ENCODE results near the gene CARD14. TPM values are rescaled to one million over a fixed set of nuclear protein-coding genes. Genes with fewer than 3 reads are reported as not detected.

CARD14 gene
- polyA plus RNA-seq, 3 donors = 0.11 to 0.27 (median 0.16) TPM

DNA sequence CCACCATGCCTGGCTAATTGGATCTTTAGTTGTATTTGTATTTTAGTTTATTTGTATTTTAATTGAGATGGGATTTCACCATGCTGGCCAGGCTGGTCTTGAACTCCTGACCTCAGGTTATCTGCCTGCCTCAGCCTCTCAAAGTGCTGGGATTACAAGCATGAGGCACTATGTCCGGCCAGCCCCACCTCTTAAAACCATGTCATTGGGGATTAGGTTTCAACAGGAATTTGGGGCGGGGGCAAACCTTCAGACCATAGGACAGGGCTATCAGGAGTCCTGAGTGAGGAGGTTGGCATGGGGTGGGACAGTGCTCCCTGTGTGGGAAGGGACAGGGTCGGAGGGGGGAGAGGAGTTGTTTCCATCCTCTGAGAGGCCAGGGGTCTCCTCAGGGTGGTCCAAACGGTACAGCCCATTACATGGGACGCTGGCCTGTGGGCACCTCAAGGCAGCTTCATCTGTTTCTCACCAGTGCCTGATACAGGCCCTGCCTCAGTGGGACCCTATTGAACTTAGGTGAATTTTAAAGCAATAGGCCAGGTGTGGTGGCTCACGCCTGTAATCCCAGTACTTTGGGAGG lies 46.8 kb upstream of the CARD14 start:
- intact Hi-C loops (cut with micrococcal nuclease) = no loop called here
- H3K9ac ChIP-seq (ENCODE audit: insufficient read depth, low read length, poor library complexity, severe bottlenecking) = no peak overlapping the region
- peaks cover 15% of the 10 kb centered on the region in 2 donors for H3K36me3 ChIP-seq (replicated peaks in 1 of 2; ENCODE audit: control insufficient read depth in 1 of 2, insufficient read depth in 2 of 2, low read length in 2 of 2)
- Mint-ChIP-seq H3K4me1 (no peaks in the 10 kb centered on the region), H3K9me3 (no peaks in the 10 kb centered on the region), H3K27ac (no peak overlapping the region), H3K27me3 (ENCODE audit: low read depth in 3 of 3) (peaks cover 5 to 8% (median 5%) of the 10 kb centered on the region in 3 donors), H3K4me3 (no peak overlapping the region), H3K36me3 (peaks cover 10 to 19% of the 10 kb centered on the region in 2 donors)
- H3K27ac ChIP-seq (ENCODE audit: low read depth in 1 of 2, low read length in 2 of 2) = no peak overlapping the region
- 100% methylated on average over 3 of the region's 6 CpGs for WGBS (ENCODE audit: insufficient coverage)
- no peaks in the 10 kb centered on the region for H3K79me2 ChIP-seq (ENCODE audit: insufficient read depth, low read length)
- H3K27me3 ChIP-seq (ENCODE audit: control insufficient read depth in 2 of 2, insufficient read depth in 2 of 2, low read length in 2 of 2) = peaks cover 0 to 2% of the 10 kb centered on the region in 2 donors
- no peak for DNase-seq
- H3K9me3 ChIP-seq (replicated peaks in 1 of 2; ENCODE audit: control insufficient read depth in 1 of 2, insufficient read depth in 1 of 2, low read length in 2 of 2) = no peaks in the 10 kb centered on the region
- no peaks in the 10 kb centered on the region for H4K20me1 ChIP-seq (ENCODE audit: insufficient read depth, low read length)
- H2AFZ ChIP-seq (ENCODE audit: insufficient read depth, low read depth, low read length, poor library complexity, severe bottlenecking) = no peak overlapping the region
- H3K4me1 ChIP-seq (ENCODE audit: control insufficient read depth in 1 of 2, insufficient read depth in 2 of 2, low read length in 2 of 2) = no peaks in the 10 kb centered on the region
- TF ChIP-seq, protein P1, sequence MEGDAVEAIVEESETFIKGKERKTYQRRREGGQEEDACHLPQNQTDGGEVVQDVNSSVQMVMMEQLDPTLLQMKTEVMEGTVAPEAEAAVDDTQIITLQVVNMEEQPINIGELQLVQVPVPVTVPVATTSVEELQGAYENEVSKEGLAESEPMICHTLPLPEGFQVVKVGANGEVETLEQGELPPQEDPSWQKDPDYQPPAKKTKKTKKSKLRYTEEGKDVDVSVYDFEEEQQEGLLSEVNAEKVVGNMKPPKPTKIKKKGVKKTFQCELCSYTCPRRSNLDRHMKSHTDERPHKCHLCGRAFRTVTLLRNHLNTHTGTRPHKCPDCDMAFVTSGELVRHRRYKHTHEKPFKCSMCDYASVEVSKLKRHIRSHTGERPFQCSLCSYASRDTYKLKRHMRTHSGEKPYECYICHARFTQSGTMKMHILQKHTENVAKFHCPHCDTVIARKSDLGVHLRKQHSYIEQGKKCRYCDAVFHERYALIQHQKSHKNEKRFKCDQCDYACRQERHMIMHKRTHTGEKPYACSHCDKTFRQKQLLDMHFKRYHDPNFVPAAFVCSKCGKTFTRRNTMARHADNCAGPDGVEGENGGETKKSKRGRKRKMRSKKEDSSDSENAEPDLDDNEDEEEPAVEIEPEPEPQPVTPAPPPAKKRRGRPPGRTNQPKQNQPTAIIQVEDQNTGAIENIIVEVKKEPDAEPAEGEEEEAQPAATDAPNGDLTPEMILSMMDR (IDR thresholded peaks at IDR 0.05) = no peak
- H3K4me3 ChIP-seq (replicated peaks in 1 of 3; ENCODE audit: low read depth in 2 of 3, low read length in 3 of 3) = no peak overlapping the region
- H3K4me2 ChIP-seq (replicated peaks; ENCODE audit: extremely low read depth, low read length, poor library complexity, severe bottlenecking) = no peak overlapping the region

DNA sequence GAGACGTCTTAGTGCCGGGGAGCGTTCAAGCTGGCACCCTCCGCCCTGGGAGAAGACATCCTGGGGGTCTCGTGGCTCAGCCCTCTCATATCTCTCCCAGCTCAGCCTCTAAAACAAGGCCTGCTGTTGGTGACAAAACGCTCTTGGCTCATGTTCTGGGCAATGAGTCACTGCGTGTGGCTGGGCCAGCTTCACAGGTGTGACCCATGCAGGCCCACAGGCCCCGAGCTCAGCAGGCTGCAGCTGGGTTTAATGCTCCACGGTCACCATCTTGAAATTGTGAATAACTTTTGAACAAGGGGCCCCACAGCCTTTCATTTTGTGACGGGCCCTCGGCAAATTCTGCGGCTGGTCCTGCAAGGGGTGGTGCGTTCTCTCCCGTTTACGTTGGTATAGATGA lies 46.0 kb upstream of the CARD14 start:
- Histone ChIP-seq H2AFZ (ENCODE audit: insufficient read depth, low read depth, low read length, poor library complexity, severe bottlenecking) (no peak overlapping the region), H3K4me2 (replicated peaks; ENCODE audit: extremely low read depth, low read length, poor library complexity, severe bottlenecking) (no peak overlapping the region), H3K27me3 (ENCODE audit: control insufficient read depth in 2 of 2, insufficient read depth in 2 of 2, low read length in 2 of 2) (peaks cover 0 to 5% of the 10 kb centered on the region in 2 donors), H3K27ac (ENCODE audit: low read depth in 1 of 2, low read length in 2 of 2) (no peak overlapping the region), H4K20me1 (ENCODE audit: insufficient read depth, low read length) (no peaks in the 10 kb centered on the region), H3K4me1 (ENCODE audit: control insufficient read depth in 1 of 2, insufficient read depth in 2 of 2, low read length in 2 of 2) (no peaks in the 10 kb centered on the region), H3K79me2 (ENCODE audit: insufficient read depth, low read length) (no peaks in the 10 kb centered on the region), H3K36me3 (replicated peaks in 1 of 2; ENCODE audit: control insufficient read depth in 1 of 2, insufficient read depth in 2 of 2, low read length in 2 of 2) (peaks cover 7 to 9% of the 10 kb centered on the region in 2 donors), H3K4me3 (replicated peaks in 1 of 3; ENCODE audit: low read depth in 2 of 3, low read length in 3 of 3) (no peak overlapping the region), H3K9me3 (replicated peaks in 1 of 2; ENCODE audit: control insufficient read depth in 1 of 2, insufficient read depth in 1 of 2, low read length in 2 of 2) (no peaks in the 10 kb centered on the region), H3K9ac (ENCODE audit: insufficient read depth, low read length, poor library complexity, severe bottlenecking) (no peak overlapping the region)
- 95% methylated on average over 15 of the region's 15 CpGs for WGBS (ENCODE audit: insufficient coverage)
- H3K4me3 Mint-ChIP-seq = no peak overlapping the region
- TF ChIP-seq, protein P1 (IDR thresholded peaks at IDR 0.05) = no peak
- intact Hi-C loops (cut with micrococcal nuclease) = no loop called here
- no peaks in the 10 kb centered on the region for H3K4me1 Mint-ChIP-seq
- no peak for DNase-seq
- peaks cover 5 to 12% of the 10 kb centered on the region in 2 donors for H3K36me3 Mint-ChIP-seq
- H3K27me3 Mint-ChIP-seq (ENCODE audit: low read depth in 3 of 3) = peaks cover 5 to 9% (median 8%) of the 10 kb centered on the region in 3 donors
- no peaks in the 10 kb centered on the region for H3K9me3 Mint-ChIP-seq
- H3K27ac Mint-ChIP-seq = no peak overlapping the region
